ENCODE results near the gene FGFBP2. TPM values are rescaled to one million over a fixed set of nuclear protein-coding genes. Genes with fewer than 3 reads are reported as not detected.

FGFBP2 gene
- total RNA-seq (10 to 100 TPM in 2 of 4 donors, 1 to 10 TPM in 2; 3.8 to 17.1 (median 7.6) TPM), polyA plus RNA-seq (1 to 10 TPM; 1.8 to 4.8 (median 2.5) TPM)

DNA sequence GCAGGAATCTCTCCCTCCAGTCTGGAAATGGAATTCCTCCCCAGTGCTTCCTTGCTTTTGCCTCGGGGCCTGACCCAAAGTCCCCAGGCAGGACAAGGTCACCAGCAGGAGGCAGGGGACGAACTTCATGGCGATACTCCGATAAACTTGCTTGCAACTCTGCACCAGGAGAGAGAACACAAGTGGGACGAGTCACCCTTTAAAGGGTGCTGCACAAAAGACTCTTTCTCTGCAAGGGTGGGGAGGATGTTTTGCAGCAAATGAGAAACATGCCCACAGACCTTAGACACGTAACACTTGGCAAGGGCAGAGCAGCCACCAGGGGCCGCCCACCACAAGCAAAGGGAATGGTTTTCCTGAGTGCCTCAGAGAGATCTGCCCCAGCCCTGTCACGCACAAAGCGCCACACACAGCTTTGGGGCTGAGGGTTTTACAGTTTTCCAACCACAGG is at the start of gene FGFBP2:
TSS of gene FGFBP2 (minus strand) at position 175 of the 451 bp plus-strand sequence. CDS start at position 129, 46 bp downstream.
- H3K9me3 ChIP-seq = no peaks in the 10 kb centered on the region
- TF ChIP-seq CTCF (IDR thresholded peaks at IDR 0.05) = peak in 3 of 4 experiments; percentile 23 to 37 (median 31)
- no peak for TF ChIP-seq EP300 (IDR thresholded peaks at IDR 0.05)
- peaks cover 0 to 6% (median 0%) of the 10 kb centered on the region in 4 donors for H3K4me1 ChIP-seq
- no peaks in the 10 kb centered on the region for H3K36me3 ChIP-seq
- intact Hi-C loops (cut with DNase I) = loop anchor here (5.0 kb wide), 1 partner anchor 156 kb away; no protein-coding TSS in a partner anchor
- no peak within 1 kb of the TSS for H3K27ac ChIP-seq
- WGBS, 2 donors = 13 to 33% methylated on average over 9 of the region's 9 CpGs
- no peaks in the 10 kb centered on the region for H3K27me3 ChIP-seq
- H3K4me3 ChIP-seq = no peak within 1 kb of the TSS
- DNase-seq = peak; percentile 71

- WGBS, 2 donors = 86 to 93% methylated on average over 6 of the region's 6 CpGs
- intact Hi-C loops (cut with DNase I) = no loop called here
- TF ChIP-seq POLR2A (IDR thresholded peaks at IDR 0.05) (no peak), CTCF (IDR thresholded peaks at IDR 0.05) (no peak), EP300 (IDR thresholded peaks at IDR 0.05) (no peak), POLR2AphosphoS5 (IDR thresholded peaks at IDR 0.05) (no peak)
- no peaks in the 10 kb centered on the region for H3K9me3 ChIP-seq
- no peaks in the 10 kb centered on the region for H3K4me1 ChIP-seq
- no peaks in the 10 kb centered on the region for H3K27me3 ChIP-seq
- no peak overlapping the region for H3K27ac ChIP-seq
- no peaks in the 10 kb centered on the region for H3K36me3 ChIP-seq
- no peak for DNase-seq
- no peak overlapping the region for H3K4me3 ChIP-seq
These were observed 48.2 kb upstream of the FGFBP2 start for GRCh38 chr4:16011173-16011572.

DNA sequence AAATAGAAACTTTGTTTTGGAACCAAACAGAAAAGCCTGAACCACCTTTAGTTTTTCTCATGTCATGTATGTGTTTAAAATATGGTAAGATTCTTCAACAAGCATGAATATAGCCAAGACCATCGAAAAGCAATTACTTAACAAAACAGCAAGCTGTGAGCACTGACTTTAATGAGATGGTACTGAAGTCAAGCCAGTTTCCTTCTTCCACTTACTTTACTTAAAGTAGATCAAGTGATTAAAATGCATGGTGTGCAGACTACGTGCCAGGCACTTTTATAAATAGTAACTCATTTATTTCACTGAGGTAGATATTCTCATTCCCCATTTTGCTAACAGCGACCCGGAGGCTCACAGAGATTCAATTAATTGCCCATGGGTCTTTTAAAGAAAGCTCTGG is 46.2 kb upstream of the FGFBP2 start:
- WGBS, 2 donors = 94 to 95% methylated on average over 4 of the region's 4 CpGs
- no peak for DNase-seq
- H3K36me3 ChIP-seq = no peaks in the 10 kb centered on the region
- TF ChIP-seq POLR2AphosphoS5 (IDR thresholded peaks at IDR 0.05) = no peak
- TF ChIP-seq CTCF (IDR thresholded peaks at IDR 0.05) = no peak
- no peak for TF ChIP-seq EP300 (IDR thresholded peaks at IDR 0.05)
- TF ChIP-seq POLR2A (IDR thresholded peaks at IDR 0.05) = no peak
- H3K27me3 ChIP-seq = no peaks in the 10 kb centered on the region
- no peak overlapping the region for H3K27ac ChIP-seq
- H3K4me1 ChIP-seq = no peaks in the 10 kb centered on the region
- H3K9me3 ChIP-seq = no peaks in the 10 kb centered on the region
- no peak overlapping the region for H3K4me3 ChIP-seq
- intact Hi-C loops (cut with DNase I) = no loop called here

DNA sequence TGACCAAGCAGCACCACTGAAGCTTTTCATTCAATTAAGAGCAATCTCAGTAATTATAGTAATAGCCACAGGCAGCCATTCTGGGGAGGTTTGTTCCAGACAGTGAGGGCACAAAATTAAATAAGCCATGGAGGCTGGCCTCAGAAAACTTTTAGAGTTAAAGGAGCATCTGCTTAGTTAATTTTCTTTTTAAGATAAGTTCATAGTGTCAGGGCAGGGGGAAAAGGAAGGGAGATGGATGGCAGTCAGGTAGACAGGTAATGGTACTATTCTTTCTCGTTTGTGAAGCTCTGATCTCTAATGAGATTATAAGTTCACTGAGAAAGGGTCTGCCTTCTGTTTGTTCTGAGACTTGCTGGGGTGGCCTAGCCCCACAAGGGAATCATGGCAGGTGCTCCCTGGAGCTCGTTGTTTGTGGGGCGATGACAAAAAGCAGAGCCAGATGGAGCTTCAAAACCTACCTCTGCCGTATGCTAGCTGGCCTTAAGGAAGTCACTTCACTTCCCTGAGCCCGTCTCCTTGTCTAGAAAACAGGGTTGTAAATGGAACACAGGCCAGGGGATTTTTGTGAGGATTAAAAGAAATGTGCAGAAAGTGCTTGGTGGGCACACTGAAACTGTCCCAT is 44.6 kb upstream of the FGFBP2 start:
- no peak for DNase-seq
- TF ChIP-seq POLR2AphosphoS5 (IDR thresholded peaks at IDR 0.05) (no peak), EP300 (IDR thresholded peaks at IDR 0.05) (no peak), CTCF (IDR thresholded peaks at IDR 0.05) (no peak), POLR2A (IDR thresholded peaks at IDR 0.05) (no peak)
- WGBS, 2 donors = 81 to 82% methylated on average over 5 of the region's 5 CpGs
- no peaks in the 10 kb centered on the region for H3K27me3 ChIP-seq
- H3K36me3 ChIP-seq = no peaks in the 10 kb centered on the region
- intact Hi-C loops (cut with DNase I) = no loop called here
- H3K4me1 ChIP-seq = no peaks in the 10 kb centered on the region
- H3K27ac ChIP-seq = no peak overlapping the region
- H3K9me3 ChIP-seq = no peaks in the 10 kb centered on the region
- no peak overlapping the region for H3K4me3 ChIP-seq
